Inflammatory macrophage treated with lipopolysaccharide for 1 hour (primary cell): ENCODE results near the gene MARCHF5.
"Not testable (repeated sequence)": the region's sequence is repeated elsewhere in the genome, so short reads cannot be mapped to it uniquely, and the experiment has no call there.

Source experiments
- DNase-seq, 2 donors: peaks; one replicate each; pipeline ENCODE4 v3.0.0-alpha.2; 2020 to 2022

Gene MARCHF5

GRCh38 chr10:92393173-92393572, 102.2 kb downstream of the MARCHF5 start:
- DNase-seq = not testable (repeated sequence)

- no peak for DNase-seq
These were observed 104.3 kb downstream of the MARCHF5 start for GRCh38 chr10:92395271-92395670.

- DNase-seq = not testable (repeated sequence)
These were observed 111.3 kb downstream of the MARCHF5 start for GRCh38 chr10:92402234-92402633.
